ENCODE results near the gene DUSP22. TPM values are rescaled to one million over a fixed set of nuclear protein-coding genes. Genes with fewer than 3 reads are reported as not detected.

Gene DUSP22
- total RNA-seq, 1 experiment from 2014 or later: 19.2 TPM

DNA sequence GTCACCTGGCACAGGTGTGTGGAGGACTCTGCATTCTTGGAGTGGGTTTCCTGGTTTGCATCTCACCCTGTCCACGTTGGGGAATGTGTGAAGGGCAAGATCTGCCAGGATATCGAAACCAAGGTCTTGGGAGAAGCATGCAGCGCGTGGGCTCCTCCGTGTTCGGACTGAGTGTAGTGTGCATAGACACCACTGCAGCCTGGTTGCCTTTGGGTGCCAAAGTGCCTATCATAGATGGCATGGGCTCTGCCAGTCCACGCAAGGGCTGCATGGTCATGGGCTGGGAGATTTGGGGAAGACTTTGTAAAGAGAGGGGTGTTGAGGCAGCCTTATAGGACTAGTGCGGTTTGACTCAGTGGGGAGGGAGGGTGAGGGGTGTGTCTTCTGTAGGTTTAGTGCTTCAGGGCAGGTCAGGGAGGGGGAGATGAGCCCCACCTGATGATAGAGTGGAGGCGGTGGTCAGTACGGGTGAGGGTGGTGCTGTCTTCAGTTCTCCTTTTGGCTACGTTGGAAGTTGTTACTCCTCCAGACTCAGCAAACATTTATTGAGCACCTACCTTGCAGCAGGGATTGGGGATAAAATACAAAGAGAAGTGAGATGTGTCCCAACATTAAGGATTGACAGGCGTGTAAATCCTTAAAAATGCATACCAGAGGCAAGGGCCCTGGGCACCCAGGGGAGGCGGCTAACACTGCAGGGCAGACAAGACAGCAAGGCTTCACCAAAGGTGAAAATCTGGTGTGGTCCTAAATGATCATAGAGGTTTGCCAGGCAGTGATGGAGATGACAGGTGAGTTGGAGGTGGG is 28.3 kb downstream of the DUSP22 start:
- Histone ChIP-seq H4K20me1 (ENCODE audit: insufficient read depth) (no peaks in the 10 kb centered on the region), H3K79me2 (ENCODE audit: insufficient read depth, low read length) (no peaks in the 10 kb centered on the region), H3K9ac (ENCODE audit: low read length) (no peak overlapping the region), H3K4me3 (replicated peaks in 1 of 2; ENCODE audit: low read depth in 1 of 2, low read length in 2 of 2) (no peak overlapping the region), H3K36me3 (ENCODE audit: control insufficient read depth in 1 of 2, insufficient read depth in 2 of 2, low read length in 2 of 2) (no peaks in the 10 kb centered on the region), H2AFZ (ENCODE audit: low read depth, low read length, poor library complexity, severe bottlenecking) (no peak overlapping the region), H3K27ac (ENCODE audit: low read depth, low read length) (no peak overlapping the region), H3K27me3 (ENCODE audit: insufficient read depth, low read length) (no peaks in the 10 kb centered on the region), H3K4me2 (ENCODE audit: low read length) (no peak overlapping the region), H3K9me3 (ENCODE audit: control insufficient read depth in 1 of 2, insufficient read depth in 1 of 2, low read depth in 1 of 2, low read length in 2 of 2) (no peaks in the 10 kb centered on the region; a peak in 1 of 4 replicates), H3K9me2 (ENCODE audit: insufficient read depth) (no peaks in the 10 kb centered on the region), H3K4me1 (ENCODE audit: control insufficient read depth in 1 of 2, insufficient read depth in 2 of 2, low read length in 2 of 2) (no peaks in the 10 kb centered on the region)
- DNase-seq (ENCODE audit: low read depth, low spot score) (no peak), ATAC-seq (no peak)
- ChIA-PET RAD21 (ENCODE audit: low non-redundant PET in 1 of 2, low total read pairs in 2 of 2, uncharacterized antibody in 2 of 2, unreplicated experiment in 2 of 2) (no interaction called here), CTCF (no interaction called here), POLR2A (no interaction called here)
- no peak for TF ChIP-seq EZH2 (IDR thresholded peaks at IDR 0.05)
- TF ChIP-seq CEBPB (IDR thresholded peaks at IDR 0.05; ENCODE audit: low read depth): no peak
- TF ChIP-seq CBX3 (IDR thresholded peaks at IDR 0.05; ENCODE audit: low read depth): no peak
- no peak for TF ChIP-seq EGR1 (IDR thresholded peaks at IDR 0.05; ENCODE audit: low read depth)
- intact Hi-C loops (cut with micrococcal nuclease): loop anchor here (2.0 kb wide), 1 partner anchor 58 kb away; no protein-coding TSS in a partner anchor
- no TSS peak for BruUV-seq (replicated peaks)

DNA sequence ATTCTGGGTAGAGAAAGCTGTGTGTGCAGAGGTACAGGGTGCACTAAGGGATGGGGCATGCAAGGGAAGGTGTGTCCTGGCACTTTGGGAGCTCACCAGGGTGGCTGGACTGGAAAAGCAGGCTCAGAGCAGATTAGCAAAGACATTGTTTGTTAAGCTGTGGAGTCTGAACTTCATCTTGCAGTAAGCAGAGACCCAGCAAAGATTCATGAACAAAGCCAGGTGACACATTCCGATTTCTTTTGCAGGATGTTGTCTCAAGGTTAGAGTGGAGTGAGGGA is 28.8 kb downstream of the DUSP22 start:
- DNase-seq (ENCODE audit: low read depth, low spot score) (no peak), ATAC-seq (no peak)
- no peak overlapping the region for H3K4me2 ChIP-seq (ENCODE audit: low read length)
- H2AFZ ChIP-seq (ENCODE audit: low read depth, low read length, poor library complexity, severe bottlenecking): no peak overlapping the region
- no peaks in the 10 kb centered on the region for H4K20me1 ChIP-seq (ENCODE audit: insufficient read depth)
- ChIA-PET CTCF (no interaction called here), RAD21 (ENCODE audit: low non-redundant PET in 1 of 2, low total read pairs in 2 of 2, uncharacterized antibody in 2 of 2, unreplicated experiment in 2 of 2) (no interaction called here), POLR2A (no interaction called here)
- no peaks in the 10 kb centered on the region; a peak in 1 of 4 replicates for H3K9me3 ChIP-seq (ENCODE audit: control insufficient read depth in 1 of 2, insufficient read depth in 1 of 2, low read depth in 1 of 2, low read length in 2 of 2)
- H3K79me2 ChIP-seq (ENCODE audit: insufficient read depth, low read length): no peaks in the 10 kb centered on the region
- H3K36me3 ChIP-seq (ENCODE audit: control insufficient read depth in 1 of 2, insufficient read depth in 2 of 2, low read length in 2 of 2): no peaks in the 10 kb centered on the region
- no peaks in the 10 kb centered on the region for H3K9me2 ChIP-seq (ENCODE audit: insufficient read depth)
- H3K27ac ChIP-seq (ENCODE audit: low read depth, low read length): no peak overlapping the region
- intact Hi-C loops (cut with micrococcal nuclease): loop anchor here (2.0 kb wide), 1 partner anchor 58 kb away; no protein-coding TSS in a partner anchor
- TF ChIP-seq, protein P1, sequence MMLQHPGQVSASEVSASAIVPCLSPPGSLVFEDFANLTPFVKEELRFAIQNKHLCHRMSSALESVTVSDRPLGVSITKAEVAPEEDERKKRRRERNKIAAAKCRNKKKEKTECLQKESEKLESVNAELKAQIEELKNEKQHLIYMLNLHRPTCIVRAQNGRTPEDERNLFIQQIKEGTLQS (IDR thresholded peaks at IDR 0.05): no peak
- TF ChIP-seq SRF (IDR thresholded peaks at IDR 0.05; ENCODE audit: low read depth): no peak
- no peak overlapping the region for H3K4me3 ChIP-seq (replicated peaks in 1 of 2; ENCODE audit: low read depth in 1 of 2, low read length in 2 of 2)
- H3K27me3 ChIP-seq (ENCODE audit: insufficient read depth, low read length): no peaks in the 10 kb centered on the region
- no TSS peak for BruUV-seq (replicated peaks)
- no peak overlapping the region for H3K9ac ChIP-seq (ENCODE audit: low read length)
- H3K4me1 ChIP-seq (ENCODE audit: control insufficient read depth in 1 of 2, insufficient read depth in 2 of 2, low read length in 2 of 2): no peaks in the 10 kb centered on the region
